ENCODE data around the gene CELA2A. TPM values are rescaled to one million over a fixed set of nuclear protein-coding genes. Genes with fewer than 3 reads are reported as not detected.

The CELA2A gene
- total RNA-seq, 4 donors from 2014 or later = not detected

DNA sequence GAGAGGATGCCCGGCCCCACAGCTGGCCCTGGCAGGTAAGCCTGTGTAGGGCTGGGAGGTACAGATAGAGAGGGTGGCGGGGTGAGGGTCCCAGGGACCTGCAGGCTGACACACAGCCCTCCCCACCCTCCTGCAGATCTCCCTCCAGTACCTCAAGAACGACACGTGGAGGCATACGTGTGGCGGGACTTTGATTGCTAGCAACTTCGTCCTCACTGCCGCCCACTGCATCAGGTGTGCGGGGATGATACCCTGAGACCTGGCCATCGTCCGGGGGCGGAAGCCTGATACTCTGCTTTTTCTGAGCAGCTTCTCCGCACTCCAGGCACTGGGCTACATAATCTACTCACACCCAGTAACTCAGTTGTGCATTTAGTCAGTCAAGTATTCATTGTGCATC is 16.2 kb upstream of the CELA2A start:
- WGBS, 2 donors = 91 to 92% methylated on average over 11 to 13 of the region's 13 CpGs
- TF ChIP-seq, protein P1, sequence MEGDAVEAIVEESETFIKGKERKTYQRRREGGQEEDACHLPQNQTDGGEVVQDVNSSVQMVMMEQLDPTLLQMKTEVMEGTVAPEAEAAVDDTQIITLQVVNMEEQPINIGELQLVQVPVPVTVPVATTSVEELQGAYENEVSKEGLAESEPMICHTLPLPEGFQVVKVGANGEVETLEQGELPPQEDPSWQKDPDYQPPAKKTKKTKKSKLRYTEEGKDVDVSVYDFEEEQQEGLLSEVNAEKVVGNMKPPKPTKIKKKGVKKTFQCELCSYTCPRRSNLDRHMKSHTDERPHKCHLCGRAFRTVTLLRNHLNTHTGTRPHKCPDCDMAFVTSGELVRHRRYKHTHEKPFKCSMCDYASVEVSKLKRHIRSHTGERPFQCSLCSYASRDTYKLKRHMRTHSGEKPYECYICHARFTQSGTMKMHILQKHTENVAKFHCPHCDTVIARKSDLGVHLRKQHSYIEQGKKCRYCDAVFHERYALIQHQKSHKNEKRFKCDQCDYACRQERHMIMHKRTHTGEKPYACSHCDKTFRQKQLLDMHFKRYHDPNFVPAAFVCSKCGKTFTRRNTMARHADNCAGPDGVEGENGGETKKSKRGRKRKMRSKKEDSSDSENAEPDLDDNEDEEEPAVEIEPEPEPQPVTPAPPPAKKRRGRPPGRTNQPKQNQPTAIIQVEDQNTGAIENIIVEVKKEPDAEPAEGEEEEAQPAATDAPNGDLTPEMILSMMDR (IDR thresholded peaks at IDR 0.05) = no peak
- TF ChIP-seq POLR2A (IDR thresholded peaks at IDR 0.05) = no peak
- Histone ChIP-seq H3K27ac (no peak overlapping the region), H3K27me3 (no peaks in the 10 kb centered on the region), H3K4me1 (no peaks in the 10 kb centered on the region), H3K36me3 (no peaks in the 10 kb centered on the region), H3K4me3 (replicated peaks in 1 of 3) (no peak overlapping the region), H3K9me3 (no peaks in the 10 kb centered on the region)
- DNase-seq = no peak
- intact Hi-C loops (cut with DNase I) = no loop called here

DNA sequence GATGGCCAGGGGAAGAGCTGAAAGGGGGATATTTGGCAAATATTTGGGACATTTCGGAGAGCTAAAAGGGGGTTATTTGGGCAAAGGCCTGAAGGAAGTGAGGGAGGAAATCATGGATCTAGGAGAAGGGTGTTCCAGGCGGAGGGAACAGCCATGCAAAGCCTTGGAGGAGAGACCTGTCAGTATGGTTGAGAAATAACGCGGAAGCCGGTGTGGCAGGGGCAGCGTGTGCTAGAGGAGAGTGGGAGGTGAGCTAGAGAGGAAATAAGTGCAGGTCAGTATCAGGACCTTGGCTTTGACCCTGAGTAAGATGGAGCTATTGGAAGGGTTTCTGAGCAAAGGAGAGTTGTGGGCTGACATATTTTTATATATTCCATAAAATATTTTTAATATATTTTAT is 15.3 kb upstream of the CELA2A start:
- no peak for DNase-seq
- TF ChIP-seq, protein P1 (IDR thresholded peaks at IDR 0.05) = no peak
- TF ChIP-seq POLR2A (IDR thresholded peaks at IDR 0.05) = no peak
- 85 to 90% methylated on average over 6 of the region's 6 CpGs for WGBS, 2 donors
- H3K4me1 ChIP-seq = no peaks in the 10 kb centered on the region
- no peak overlapping the region for H3K4me3 ChIP-seq (replicated peaks in 1 of 3)
- H3K9me3 ChIP-seq = no peaks in the 10 kb centered on the region
- intact Hi-C loops (cut with DNase I) = no loop called here
- no peaks in the 10 kb centered on the region for H3K27me3 ChIP-seq
- no peak overlapping the region for H3K27ac ChIP-seq
- no peaks in the 10 kb centered on the region for H3K36me3 ChIP-seq

DNA sequence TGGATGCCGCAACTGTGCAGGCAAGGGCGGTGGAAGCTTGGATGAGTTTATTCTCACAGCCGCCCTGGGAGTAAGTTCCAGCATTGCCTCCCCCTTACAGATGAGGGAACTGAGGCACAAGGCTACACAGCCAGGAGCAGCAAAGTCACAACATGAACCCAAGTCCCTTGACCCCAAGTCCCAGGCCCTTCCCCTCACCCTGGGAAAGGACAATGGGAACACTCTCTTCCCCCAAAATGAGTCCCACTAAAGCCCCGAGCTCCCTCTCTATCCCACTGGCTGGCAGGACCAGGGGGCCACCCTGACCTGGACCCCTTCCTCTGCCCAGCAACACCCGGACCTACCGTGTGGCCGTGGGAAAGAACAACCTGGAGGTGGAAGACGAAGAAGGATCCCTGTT is 14.4 kb upstream of the CELA2A start:
- intact Hi-C loops (cut with DNase I) = no loop called here
- DNase-seq = no peak
- no peaks in the 10 kb centered on the region for H3K9me3 ChIP-seq
- no peaks in the 10 kb centered on the region for H3K27me3 ChIP-seq
- TF ChIP-seq, protein P1 (IDR thresholded peaks at IDR 0.05) = no peak
- TF ChIP-seq POLR2A (IDR thresholded peaks at IDR 0.05) = no peak
- no peaks in the 10 kb centered on the region for H3K4me1 ChIP-seq
- 90% methylated on average over 7 to 8 of the region's 8 CpGs for WGBS, 2 donors
- no peak overlapping the region for H3K27ac ChIP-seq
- no peak overlapping the region for H3K4me3 ChIP-seq (replicated peaks in 1 of 3)
- H3K36me3 ChIP-seq = no peaks in the 10 kb centered on the region

DNA sequence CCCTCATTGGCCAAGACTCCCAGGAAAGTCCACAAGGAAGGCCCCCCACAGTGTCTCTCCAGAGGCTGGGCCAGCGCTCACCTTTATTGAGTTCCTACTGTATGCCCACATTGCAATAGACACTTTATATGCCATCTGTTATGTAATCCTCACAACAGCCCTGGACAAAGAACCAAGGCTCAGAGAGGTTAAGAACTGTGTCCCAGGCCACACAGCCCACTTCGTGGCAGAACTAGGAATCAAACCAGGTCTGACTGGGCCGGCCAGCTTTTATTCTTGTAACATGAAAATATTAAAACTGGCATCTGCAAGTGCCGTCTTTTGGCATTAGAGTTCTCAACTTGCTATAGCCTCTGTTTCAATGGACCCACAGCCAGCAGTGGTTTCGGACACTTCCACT is 13.8 kb upstream of the CELA2A start:
- H3K9me3 ChIP-seq = no peaks in the 10 kb centered on the region
- TF ChIP-seq, protein P1 (IDR thresholded peaks at IDR 0.05) = no peak
- no peak for TF ChIP-seq POLR2A (IDR thresholded peaks at IDR 0.05)
- H3K4me1 ChIP-seq = no peaks in the 10 kb centered on the region
- no peak for DNase-seq
- no peaks in the 10 kb centered on the region for H3K36me3 ChIP-seq
- intact Hi-C loops (cut with DNase I) = no loop called here
- no peak overlapping the region for H3K4me3 ChIP-seq (replicated peaks in 1 of 3)
- no peak overlapping the region for H3K27ac ChIP-seq
- WGBS, 2 donors = 86 to 87% methylated on average over 4 to 5 of the region's 5 CpGs
- no peaks in the 10 kb centered on the region for H3K27me3 ChIP-seq

DNA sequence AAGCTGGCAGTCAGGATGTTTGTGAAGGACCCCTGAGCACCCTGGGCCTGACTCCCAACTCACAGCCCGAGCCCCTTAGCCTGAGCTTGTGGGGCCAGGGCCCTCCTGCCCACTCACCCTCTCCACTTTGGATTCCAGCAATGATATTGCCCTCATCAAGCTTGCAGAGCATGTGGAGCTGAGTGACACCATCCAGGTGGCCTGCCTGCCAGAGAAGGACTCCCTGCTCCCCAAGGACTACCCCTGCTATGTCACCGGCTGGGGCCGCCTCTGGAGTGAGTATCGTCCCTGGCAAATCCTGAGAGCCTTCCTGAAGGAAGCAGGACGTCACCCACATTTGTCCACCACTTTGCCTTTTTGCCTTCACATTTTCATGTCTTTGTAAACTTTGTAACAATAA is 13.3 kb upstream of the CELA2A start:
- TF ChIP-seq, protein P1 (IDR thresholded peaks at IDR 0.05) = no peak
- H3K9me3 ChIP-seq = no peaks in the 10 kb centered on the region
- no peaks in the 10 kb centered on the region for H3K27me3 ChIP-seq
- intact Hi-C loops (cut with DNase I) = no loop called here
- WGBS, 2 donors = 82 to 83% methylated on average over 5 of the region's 5 CpGs
- no peak overlapping the region for H3K4me3 ChIP-seq (replicated peaks in 1 of 3)
- H3K4me1 ChIP-seq = no peaks in the 10 kb centered on the region
- DNase-seq = no peak
- no peak overlapping the region for H3K27ac ChIP-seq
- no peaks in the 10 kb centered on the region for H3K36me3 ChIP-seq
